ENCODE results near the gene PRM3. TPM values are rescaled to one million over a fixed set of nuclear protein-coding genes. Genes with fewer than 3 reads are reported as not detected.

Gene PRM3
- total RNA-seq, 1 experiment from 2014 or later = not detected

GRCh38 chr16:11313493-11314308 is 40.3 kb upstream of the PRM3 start:
- DNase-seq = no peak
- Mint-ChIP-seq H3K27me3 (ENCODE audit: insufficient read depth, unreplicated experiment) (no peaks in the 10 kb centered on the region), H3K4me1 (ENCODE audit: low read depth, unreplicated experiment) (peaks cover 19% of the 10 kb centered on the region), H3K27ac (ENCODE audit: unreplicated experiment) (peak overlapping the region; percentile 72), H3K4me3 (ENCODE audit: unreplicated experiment) (peak overlapping the region; percentile 70), H3K36me3 (ENCODE audit: insufficient read depth, unreplicated experiment) (peaks cover 12% of the 10 kb centered on the region), H3K9me3 (ENCODE audit: unreplicated experiment) (no peaks in the 10 kb centered on the region)
- H3K4me1 ChIP-seq = peaks cover 38% of the 10 kb centered on the region
- no peak overlapping the region for H3K4me3 ChIP-seq (ENCODE audit: low read depth, low read length)
- ChIA-PET POLR2A (interaction anchor here (0.7 to 1.5 kb wide), 2 partner anchors 13 to 58 kb away, joined by 5 to 19 read pairs; partner anchors contain the start of gene SOCS1), CTCF (interaction anchor here (0.7 kb wide), 1 partner anchor 309 kb away, joined by 4 read pairs; no protein-coding TSS in a partner anchor)
- no peaks in the 10 kb centered on the region for H3K36me3 ChIP-seq (ENCODE audit: control insufficient read depth, insufficient read depth, low read length)
- H3K9me3 ChIP-seq = no peaks in the 10 kb centered on the region
- H3K27me3 ChIP-seq (replicated peaks; ENCODE audit: control insufficient read depth, insufficient read depth, low read length) = no peaks in the 10 kb centered on the region
- no peak for TF ChIP-seq CTCF (IDR thresholded peaks at IDR 0.05; ENCODE audit: insufficient read depth in 1 of 2, low read depth in 1 of 2, low read length in 1 of 2, severe bottlenecking in 1 of 2, unreplicated experiment in 1 of 2)
- BruUV-seq (replicated peaks) = no TSS peak
- intact Hi-C loops (cut with micrococcal nuclease; ENCODE audit: unreplicated experiment) = loop anchor here (1.0 to 2.0 kb wide), 5 partner anchors 15 to 57 kb away; partner anchors contain the start of genes RMI2 and SOCS1

DNA sequence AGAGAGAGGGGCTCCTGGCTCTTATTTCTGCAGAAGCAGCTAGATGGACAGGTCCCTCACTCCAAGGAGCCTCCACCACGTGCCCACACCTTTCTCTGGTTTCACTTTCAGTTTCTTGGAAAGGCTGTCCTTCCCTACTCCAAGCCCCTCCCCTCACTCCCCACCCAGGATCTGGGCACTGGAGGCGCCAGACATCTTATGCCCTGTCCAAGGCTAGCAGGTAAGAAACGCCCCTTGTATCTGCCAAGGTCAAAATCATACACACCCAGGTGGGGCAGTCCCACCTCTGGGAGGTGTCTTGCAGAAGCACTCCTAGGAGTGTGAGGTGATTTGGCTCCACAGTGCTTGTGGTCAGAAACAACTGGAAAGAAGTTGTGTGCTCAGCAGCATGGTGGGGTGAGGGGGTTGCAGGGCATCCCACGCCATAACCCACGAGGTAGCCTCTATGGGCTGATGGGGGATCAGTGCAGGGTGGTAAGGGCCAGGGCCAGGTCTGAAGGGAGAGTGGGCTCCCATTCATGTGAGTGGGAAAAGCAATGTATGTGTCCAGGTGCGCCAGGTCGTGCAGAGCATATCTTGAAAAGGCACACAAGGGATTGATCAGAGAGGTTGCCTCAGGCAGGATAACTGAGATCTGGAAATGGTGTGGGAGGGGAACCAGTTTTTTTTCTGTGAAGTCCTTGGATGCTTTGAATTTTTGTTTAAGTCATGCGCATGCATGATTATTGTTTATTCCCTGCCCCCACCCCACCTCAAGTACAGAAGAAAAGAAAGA is 39.5 kb upstream of the PRM3 start:
- Histone ChIP-seq H3K27me3 (replicated peaks; ENCODE audit: control insufficient read depth, insufficient read depth, low read length) (no peaks in the 10 kb centered on the region), H3K9me3 (no peaks in the 10 kb centered on the region), H3K4me1 (peaks cover 38% of the 10 kb centered on the region), H3K4me3 (ENCODE audit: low read depth, low read length) (peak overlapping the region; percentile 17), H3K36me3 (ENCODE audit: control insufficient read depth, insufficient read depth, low read length) (no peaks in the 10 kb centered on the region)
- Mint-ChIP-seq H3K4me1 (ENCODE audit: low read depth, unreplicated experiment) (peaks cover 14% of the 10 kb centered on the region), H3K27ac (ENCODE audit: unreplicated experiment) (peak overlapping the region; percentile 80), H3K27me3 (ENCODE audit: insufficient read depth, unreplicated experiment) (no peaks in the 10 kb centered on the region), H3K4me3 (ENCODE audit: unreplicated experiment) (peak overlapping the region; percentile 70), H3K9me3 (ENCODE audit: unreplicated experiment) (no peaks in the 10 kb centered on the region), H3K36me3 (ENCODE audit: insufficient read depth, unreplicated experiment) (peaks cover 12% of the 10 kb centered on the region)
- ChIA-PET CTCF (no interaction called here), POLR2A (interaction anchor here (0.7 to 1.5 kb wide), 2 partner anchors 14 to 57 kb away, joined by 5 to 19 read pairs; partner anchors contain the start of gene SOCS1)
- BruUV-seq (replicated peaks) = TSS peak; percentile 59
- no peak for TF ChIP-seq CTCF (IDR thresholded peaks at IDR 0.05; ENCODE audit: insufficient read depth in 1 of 2, low read depth in 1 of 2, low read length in 1 of 2, severe bottlenecking in 1 of 2, unreplicated experiment in 1 of 2)
- intact Hi-C loops (cut with micrococcal nuclease; ENCODE audit: unreplicated experiment) = loop anchor here (1.0 to 2.0 kb wide), 5 partner anchors 16 to 57 kb away; partner anchors contain the start of genes RMI2 and SOCS1
- DNase-seq = peak; percentile 82 to 86

GRCh38 chr16:11310997-11311561 is 37.6 kb upstream of the PRM3 start:
- peaks cover 38% of the 10 kb centered on the region for H3K4me1 ChIP-seq
- no peaks in the 10 kb centered on the region for H3K9me3 Mint-ChIP-seq (ENCODE audit: unreplicated experiment)

More at GRCh38 chr16:11310997-11311561, 37.6 kb upstream of the PRM3 start:
- DNase-seq = no peak
- no peak overlapping the region for H3K4me3 Mint-ChIP-seq (ENCODE audit: unreplicated experiment)
- TF ChIP-seq CTCF (IDR thresholded peaks at IDR 0.05; ENCODE audit: insufficient read depth in 1 of 2, low read depth in 1 of 2, low read length in 1 of 2, severe bottlenecking in 1 of 2, unreplicated experiment in 1 of 2) = no peak
- H3K4me1 Mint-ChIP-seq (ENCODE audit: low read depth, unreplicated experiment) = peaks cover 14% of the 10 kb centered on the region
- ChIA-PET CTCF (interaction anchor here (1.1 kb wide), 1 partner anchor 45 kb away, joined by 3 read pairs; no protein-coding TSS in a partner anchor), POLR2A (no interaction called here)
- H3K27ac Mint-ChIP-seq (ENCODE audit: unreplicated experiment) = no peak overlapping the region
- peaks cover 12% of the 10 kb centered on the region for H3K36me3 Mint-ChIP-seq (ENCODE audit: insufficient read depth, unreplicated experiment)
- intact Hi-C loops (cut with micrococcal nuclease; ENCODE audit: unreplicated experiment) = no loop called here
- Histone ChIP-seq H3K27me3 (replicated peaks; ENCODE audit: control insufficient read depth, insufficient read depth, low read length) (no peaks in the 10 kb centered on the region), H3K4me3 (ENCODE audit: low read depth, low read length) (no peak overlapping the region), H3K36me3 (ENCODE audit: control insufficient read depth, insufficient read depth, low read length) (no peaks in the 10 kb centered on the region), H3K9me3 (no peaks in the 10 kb centered on the region)
- no peaks in the 10 kb centered on the region for H3K27me3 Mint-ChIP-seq (ENCODE audit: insufficient read depth, unreplicated experiment)
- BruUV-seq (replicated peaks) = no TSS peak
